ENCODE measurements around the gene PRDX2.
"Not testable (repeated sequence)": the region's sequence is repeated elsewhere in the genome, so short reads cannot be mapped to it uniquely, and the experiment has no call there.

The PRDX2 gene

DNA sequence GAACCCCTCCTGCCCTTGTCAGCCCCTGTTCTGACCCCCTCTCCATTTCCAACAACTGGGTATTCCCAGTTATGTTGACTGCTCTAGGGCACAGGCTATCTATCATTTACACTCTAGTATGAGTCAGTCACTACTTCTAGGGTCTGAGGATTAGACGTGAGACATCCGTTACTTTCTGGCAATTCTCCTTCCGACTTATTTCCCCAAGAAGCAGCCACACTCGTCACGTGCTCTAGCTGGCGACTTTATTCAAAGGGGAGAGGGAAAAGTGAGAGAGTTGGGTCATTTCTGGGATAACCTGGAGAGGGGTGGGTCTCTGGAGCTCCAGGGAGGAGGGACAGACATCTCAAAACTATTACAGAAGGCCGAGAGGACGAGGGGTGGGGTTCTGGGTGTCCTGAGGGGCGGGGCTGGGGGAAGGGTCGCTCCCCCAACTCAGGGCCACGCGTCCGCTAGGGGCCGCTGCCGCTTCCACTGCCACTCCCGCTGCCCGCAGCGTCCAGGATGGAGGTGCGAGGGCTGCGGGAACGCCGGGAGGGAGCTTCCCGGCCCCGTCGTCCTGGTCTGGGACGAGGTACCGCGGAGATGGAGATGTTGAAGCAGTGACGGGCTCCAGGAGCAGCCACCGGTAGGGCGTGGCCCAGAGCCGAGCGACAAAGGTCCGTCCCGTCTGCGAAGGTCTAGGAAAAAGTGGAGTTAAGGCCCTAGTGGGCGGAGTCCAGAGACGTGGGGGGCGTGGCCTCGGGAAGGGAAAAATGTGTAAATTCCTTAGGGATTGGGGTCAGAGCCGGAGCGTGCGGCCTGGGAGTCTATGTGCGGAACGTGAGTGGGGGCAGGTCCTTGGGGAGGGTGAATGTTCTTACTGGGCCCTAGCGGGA lies 23.9 kb upstream of the PRDX2 start:
- no peak for DNase-seq

DNA sequence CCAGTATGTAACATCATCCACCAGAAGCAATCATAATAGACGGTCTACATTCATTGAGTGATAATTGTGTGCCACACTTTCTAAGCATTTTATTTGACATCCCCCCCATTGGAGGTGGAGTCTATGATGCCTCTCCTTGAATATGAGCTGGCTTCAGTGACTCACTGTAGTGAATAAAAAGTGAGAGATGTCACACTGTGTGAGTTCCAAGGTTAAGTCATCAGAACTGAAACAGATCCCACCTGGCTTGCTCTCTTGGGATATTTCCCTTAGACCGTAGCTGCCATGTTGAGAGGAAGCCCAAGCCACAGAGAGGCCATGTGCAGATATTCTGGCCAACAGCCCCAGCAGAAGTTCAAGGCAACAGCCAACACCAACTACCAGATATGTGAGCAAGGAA lies 20.2 kb upstream of the PRDX2 start:
- no peak for DNase-seq

DNA sequence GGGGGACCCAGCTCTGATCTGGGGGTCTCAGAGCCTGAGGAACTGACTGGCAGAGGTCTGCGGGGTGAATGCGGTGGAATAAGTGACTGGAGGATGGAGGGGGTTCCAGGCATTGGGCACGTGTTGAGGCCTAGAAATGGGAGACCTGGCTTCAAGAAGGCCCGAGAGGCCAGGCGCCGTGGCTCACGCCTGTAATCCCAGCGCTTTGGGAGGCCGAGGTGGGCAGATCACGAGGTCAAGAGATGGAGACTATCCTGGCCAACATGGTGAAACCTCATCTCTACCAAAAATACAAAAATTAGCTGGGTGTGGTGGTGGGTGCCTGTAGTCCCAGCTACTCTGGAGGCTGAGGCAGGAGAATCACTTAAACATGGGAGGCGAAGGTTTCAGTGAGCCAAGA lies 16.2 kb upstream of the PRDX2 start:
- not testable (repeated sequence) for DNase-seq

DNA sequence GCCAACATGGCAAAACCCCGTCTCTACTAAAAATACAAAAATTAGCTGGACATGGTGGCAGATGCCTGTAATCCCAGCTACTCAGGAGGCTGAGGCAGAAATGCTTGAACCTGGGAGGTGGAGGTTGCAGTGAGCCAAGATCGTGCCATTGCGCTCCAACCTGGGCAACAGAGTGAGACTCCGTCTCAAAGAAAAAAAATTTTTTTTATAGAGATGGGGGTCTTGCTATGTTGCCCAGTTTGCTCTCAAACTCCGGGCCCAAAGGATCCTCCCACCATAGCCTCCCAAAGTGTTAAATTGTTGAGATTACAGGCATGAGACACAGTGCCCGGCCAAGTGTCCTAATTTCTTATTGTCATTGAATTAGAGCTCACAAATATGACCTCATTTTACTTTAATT lies 15.6 kb upstream of the PRDX2 start:
- DNase-seq: not testable (repeated sequence)

DNA sequence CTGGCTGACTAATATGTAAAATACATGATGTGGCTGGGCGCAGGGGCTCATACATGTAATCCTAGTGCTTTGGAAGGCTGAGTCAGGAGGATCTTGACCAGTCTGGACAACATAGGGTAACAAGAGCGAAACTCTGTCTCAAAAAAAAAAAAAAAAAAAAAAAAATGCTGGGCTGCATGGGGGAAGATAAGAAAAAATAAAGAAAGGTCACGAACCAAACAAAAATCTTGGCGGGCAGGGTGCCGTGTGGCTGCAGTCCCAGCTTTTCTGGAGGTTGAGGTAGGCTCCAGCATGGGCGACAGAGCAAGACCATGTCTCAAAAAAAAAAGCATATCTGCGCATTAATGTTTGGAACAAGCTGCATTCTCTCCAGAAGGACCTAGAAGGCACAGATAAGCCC lies 13.5 kb upstream of the PRDX2 start:
- no peak for DNase-seq

DNA sequence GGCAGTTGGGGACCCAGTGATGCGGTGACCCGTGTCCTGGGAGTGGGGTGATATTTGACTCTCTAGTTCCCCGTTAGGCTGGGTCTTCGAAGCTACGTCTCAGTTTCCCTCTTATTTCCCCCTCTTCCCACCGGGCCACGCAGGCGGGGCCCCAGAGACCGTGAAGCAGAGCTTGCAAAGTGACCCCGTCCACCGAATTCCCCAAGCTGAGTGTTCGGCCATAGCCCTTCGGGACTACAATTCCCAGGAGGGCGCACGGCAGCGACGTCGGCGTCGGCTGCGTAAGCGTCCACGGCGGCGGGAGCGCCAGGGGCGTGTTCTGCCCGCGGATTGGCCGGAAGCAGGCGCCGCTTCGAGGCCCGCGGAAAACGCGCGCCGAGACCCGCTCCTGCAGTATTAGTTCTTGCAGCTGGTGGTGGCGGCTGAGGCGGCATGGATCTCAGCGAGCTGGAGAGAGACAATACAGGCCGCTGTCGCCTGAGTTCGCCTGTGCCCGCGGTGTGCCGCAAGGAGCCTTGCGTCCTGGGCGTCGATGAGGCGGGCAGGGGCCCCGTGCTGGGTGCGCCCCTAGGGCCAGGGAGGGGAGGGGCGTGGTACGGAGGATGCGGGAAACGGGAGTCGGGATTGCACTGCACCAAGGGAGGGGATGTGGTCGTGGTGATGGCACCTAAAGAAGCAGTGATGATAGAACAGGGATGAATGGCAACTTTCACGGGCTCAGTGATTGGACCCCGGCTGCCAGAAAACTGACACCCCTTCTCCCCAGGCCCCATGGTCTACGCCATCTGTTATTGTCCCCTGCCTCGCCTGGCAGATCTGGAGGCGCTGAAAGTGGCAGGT lies 4.9 kb upstream of the PRDX2 start, which contains the start of gene RNASEH2A:
TSS of gene RNASEH2A (plus strand) at position 343 of the 840 bp plus-strand sequence. CDS start at position 433, 90 bp downstream.
- DNase-seq: peak; percentile 67

DNA sequence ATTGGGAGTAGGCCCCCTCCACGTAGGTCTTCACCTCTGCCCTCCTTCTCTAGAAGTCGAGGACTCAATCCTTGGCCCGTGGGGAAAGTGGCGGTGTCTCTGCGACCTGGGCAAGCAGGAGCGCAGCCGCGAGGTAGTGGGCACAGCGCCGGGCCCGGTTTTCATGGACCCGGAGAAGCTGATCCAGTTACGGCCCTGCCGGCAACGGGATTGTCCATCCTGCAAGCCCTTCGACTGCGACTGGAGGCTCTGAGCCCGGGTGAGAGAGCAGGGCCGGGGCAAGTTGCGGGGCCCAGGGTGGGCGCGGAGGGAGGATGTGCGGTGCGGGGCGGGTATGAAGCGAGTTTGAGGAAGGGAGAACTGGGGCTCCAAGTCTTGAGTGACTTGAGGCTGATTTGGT lies 2.5 kb upstream of the PRDX2 start:
- DNase-seq: no peak

DNA sequence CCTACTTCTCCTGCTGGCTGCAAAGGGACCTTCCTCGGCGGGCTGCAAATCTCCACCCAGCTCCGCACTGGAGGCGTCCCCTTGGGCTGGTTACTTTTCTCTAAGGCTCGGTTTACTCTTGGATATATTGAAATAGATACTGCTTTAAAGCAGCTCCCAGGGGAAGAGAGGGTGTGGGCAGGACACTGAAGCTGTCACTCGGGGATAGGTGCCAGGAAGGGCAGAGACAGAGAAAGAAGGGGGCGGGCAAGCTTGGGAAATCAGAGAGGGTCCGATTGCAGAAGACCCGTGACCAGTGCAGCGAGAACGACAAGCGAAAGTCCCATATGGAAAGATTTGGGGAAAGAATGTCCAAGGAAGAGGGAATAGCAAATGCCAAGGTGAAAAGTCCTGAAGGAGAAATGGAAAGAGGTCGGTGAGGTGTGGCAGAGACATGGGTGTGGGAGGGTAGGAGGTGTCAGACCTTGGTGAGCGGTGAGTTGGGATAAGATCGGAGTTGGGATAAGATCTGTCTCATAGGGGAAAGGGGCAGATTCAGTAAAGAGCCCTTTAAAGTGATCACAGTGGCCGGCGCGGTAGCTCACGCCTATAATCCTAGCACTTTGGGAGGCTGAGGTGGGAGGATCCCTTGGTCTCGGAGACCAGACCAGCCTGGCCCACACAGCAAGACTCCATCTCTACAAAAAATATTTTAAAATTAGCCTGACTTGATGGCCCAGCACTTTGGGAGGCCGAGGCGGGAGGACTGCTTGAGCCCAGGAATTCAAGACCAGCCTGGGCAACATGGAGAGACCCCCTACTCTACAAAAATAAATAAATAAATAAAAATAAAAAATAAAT lies 887 bp upstream of the PRDX2 start:
- no peak for DNase-seq

DNA sequence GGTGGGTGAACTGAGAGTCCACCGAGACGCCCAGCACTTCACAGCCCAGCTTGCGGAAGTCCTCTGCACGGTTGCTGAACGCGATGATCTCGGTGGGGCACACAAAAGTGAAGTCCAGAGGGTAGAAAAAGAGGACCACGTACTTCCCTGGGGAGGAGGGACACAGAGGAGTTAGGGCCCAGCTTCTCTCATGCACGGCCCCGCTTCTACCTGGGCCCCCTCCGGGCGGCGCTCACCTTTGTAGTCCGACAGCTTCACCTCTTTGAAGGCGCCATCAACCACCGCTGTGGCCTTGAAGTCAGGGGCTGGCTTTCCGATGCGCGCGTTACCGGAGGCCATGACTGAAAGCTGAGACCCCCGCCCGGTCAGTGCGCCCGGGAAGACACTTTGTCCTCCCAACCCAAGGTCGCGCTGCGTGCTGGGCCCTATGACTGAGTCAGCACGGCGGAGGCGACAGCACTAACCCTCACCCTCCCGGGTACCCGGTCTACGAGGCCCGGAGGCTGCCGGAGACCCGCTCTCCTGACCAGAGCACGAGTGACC lies 606 bp downstream of the PRDX2 start:
- DNase-seq: no peak

DNA sequence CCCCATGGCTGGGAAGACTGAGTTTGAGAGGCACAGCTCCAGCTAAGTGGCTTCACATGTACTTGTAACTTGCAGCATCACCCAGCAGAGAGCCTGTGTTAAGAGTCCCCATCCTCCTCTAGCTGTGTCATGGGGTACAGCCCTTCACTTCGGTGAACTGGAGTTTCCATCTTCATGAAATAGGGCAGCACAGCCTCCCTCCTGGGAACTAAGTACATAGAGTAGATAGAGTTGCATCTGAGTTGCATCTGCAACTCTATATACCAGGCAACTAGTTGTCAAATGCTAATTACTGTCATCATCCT lies 1.2 kb downstream of the PRDX2 start:
- DNase-seq: no peak

DNA sequence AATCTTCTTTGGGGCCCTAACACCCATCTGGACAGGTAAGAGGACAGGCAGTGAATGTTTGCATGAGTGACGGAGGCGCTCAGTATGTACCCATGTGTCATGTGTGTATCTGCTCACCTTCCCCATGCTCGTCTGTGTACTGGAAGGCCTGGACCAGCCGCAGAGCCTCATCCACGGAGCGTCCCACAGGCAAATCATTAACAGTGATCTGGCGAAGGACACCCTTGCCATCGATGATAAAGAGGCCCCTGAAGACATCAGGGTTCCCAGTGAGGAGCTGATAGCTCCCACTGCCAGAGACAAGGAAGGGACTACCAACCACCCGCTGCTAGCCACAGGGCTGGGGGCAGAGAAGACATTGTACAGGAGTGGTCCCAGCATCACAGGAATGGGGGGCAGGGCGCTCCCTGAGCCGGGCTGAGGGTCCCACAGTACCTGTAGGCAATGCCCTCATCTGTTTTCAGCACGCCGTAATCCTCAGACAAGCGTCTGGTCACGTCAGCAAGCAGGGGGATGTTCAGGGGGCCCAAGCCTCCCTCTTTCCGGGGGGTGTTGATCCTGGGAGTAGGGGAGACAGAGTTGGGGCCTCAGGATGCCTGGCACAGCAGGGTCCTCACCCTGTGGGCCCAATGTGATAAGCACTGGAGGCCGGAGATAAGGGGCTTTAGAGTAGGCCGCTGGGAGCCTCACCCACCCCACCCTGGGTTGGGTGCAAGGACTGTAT lies 1.7 kb downstream of the PRDX2 start:
- DNase-seq: no peak

DNA sequence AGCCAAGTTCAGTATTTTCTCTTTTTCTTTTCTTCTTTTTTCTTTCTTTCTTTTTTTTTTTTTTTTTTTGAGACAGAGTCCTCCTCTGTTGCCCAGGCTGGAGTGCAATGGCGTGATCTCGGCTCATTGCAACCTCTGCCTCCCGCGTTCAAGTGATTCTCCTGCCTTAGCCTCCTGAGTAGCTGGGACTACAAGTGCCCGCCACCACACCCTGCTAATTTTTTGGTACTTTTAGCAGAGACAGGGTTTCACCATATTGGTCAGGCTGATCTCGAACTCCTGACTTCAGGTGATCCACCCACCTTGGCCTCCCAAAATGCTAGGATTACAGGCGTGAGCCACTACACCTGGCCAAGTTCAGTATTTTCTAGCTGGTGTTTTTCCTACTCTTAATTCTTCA lies 4.0 kb downstream of the PRDX2 start:
- DNase-seq: not testable (repeated sequence)

DNA sequence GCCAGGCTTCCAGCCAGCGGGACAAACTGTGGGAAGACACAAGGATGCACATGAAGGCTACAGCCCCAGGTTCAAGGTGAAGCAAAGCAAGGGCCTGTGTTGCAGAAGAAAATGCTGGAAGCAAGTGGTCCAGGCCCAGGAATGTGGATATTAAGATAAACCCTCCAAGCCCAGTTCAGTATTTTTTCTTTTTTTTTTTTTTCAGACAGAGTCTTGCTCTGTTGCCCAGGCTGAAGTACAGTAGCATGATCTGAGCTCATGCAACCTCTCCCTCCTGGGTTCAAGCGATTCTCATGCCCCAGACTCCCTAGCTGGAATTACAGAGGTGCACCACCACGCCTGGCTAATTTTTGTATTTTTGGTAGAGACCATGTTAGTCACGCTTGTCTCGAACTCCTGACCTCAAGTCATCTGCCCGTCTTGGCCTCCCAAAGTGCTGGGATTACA lies 4.4 kb downstream of the PRDX2 start:
- no peak for DNase-seq

DNA sequence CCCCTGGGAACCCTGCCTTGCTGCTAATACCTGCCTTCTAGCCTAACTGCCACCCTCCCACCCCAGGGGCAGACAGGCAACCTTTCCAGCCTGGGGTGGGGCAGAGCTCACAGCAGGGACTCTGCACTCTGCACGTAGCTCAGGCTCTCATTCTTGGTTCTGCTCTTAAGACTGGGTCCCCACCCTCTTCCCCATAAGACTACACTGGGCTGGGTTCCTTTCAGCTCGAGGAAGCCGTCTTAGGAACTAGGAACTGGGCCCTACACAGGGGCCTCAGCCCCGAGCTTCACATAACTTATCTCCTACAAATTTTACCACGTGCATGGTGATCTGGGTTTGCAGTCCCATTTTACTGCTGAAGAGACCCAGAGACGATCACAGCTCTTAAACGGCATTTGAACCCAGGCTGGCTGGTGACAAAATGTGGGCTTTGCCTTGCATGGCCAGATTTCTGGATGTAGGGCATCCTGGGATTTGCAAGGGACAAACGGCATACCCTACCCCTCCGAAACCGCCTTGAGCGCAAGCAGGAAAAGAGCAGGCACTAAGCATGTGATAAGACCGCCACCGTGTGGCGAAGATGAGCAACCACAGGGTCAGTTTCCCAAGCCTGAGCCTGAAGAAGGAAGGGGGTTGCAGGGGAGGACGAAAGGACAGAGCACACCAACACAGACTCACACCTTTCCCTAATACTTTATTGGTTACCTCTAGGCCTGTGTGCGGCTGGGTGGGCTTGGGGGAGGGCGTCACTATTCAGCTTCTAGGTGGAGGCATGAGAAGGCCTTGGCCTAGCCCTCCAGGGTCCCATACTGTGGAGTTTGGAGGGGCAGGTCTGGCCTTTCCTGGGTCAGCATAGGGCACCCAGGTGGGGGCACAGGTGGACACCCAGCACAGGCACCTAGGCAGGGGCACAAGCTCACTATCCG lies 5.2 kb downstream of the PRDX2 start:
- no peak for DNase-seq

DNA sequence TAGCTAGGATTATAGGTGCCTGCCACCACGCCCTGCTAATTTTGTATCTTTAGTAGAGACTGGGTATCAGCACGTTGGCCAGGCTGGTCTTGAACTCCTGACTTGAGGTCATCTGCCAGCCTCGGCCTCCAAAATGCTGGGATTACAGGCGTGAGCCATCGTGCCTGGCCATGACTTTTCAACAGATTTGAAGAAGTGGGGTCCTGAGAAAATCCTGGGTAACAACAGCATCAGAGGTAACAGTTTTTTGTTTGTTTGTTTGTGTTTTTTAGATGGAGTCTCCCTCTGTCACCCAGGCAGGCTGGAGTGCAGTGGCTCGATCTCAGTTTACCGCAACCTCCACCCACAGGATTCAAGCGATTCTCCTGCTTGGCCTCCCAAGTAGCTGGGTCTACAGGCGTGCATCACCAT lies 6.6 kb downstream of the PRDX2 start:
- no peak for DNase-seq

DNA sequence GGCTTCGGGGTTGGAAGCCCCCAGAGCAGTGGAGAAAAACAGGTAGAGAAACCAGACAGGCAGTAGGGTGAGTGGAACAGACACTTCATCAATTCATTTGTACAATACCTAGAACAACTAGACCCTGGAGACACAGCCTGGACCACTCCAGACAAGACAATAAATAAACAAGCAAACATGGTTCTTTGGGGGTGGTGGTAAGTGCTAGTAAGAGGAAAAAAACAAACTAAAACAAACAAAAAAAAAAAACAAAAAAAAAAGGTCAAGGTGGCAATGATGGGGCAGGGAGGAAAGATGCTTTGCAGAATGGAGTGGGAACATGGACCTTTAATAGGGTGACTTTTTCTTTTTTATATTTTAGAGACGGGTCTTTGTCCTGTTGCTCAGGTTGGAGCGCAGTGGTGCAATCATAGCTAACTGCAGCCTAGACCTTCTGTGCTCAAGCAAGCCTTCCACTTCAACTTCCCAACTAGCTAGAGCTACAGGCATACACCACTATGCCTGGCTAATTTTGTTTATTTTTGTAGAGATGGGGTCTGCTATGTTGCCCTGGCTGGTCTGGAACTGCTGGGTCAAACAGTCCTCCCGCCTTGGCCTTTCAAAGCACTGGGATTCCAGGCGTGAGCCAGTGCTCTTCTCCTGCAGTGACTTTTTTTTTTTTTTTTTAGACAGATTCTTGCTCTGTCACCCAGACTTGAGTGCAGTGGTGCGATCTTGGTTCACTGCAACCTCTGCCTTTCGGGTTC lies 7.2 kb downstream of the PRDX2 start:
- no peak for DNase-seq

DNA sequence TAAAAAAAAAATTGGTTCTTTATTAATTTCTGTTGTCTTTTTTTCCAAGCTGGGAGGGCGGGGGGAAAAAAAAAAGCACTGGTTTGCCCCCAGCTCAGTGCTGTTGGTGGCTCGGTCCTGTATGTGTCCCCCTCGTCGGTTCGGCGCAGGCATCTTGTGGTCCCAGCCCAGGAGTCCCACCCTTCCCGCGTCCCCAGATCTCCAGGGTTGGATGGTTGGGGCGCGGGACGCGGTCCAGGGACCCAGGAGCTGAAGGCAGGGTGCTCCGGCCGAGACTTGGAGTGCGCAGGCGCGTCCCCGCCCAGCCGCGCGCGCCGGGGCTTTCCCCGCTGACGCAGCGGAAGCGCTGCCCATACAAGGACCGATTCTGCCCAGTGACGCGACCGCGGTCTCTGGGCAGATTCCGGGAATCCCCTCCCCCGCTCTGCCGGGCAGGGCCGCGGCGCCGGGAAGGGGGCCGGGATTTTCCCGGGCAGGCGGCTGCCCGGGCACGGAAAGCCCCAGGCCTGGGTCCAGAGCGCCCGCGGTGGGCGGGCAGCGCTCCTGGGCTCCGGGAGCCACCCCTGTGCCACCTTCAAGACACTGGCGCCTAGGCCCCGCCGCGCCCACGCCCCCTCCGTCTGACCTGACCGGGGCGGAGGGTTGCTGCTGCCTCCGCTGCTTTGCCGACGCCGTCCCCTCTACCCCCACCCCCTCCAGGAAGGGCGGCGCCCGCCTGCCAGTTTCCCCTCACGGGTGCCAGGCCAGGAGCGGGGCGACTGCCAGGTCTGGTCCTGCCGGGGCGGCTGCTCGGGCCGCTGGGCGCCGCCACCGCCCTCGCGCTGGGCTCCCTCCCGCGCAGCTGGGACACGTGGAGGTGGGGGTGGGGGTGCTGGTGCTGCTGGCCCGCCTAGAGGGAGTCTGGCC lies 8.1 kb downstream of the PRDX2 start:
- DNase-seq: peak; percentile 81

DNA sequence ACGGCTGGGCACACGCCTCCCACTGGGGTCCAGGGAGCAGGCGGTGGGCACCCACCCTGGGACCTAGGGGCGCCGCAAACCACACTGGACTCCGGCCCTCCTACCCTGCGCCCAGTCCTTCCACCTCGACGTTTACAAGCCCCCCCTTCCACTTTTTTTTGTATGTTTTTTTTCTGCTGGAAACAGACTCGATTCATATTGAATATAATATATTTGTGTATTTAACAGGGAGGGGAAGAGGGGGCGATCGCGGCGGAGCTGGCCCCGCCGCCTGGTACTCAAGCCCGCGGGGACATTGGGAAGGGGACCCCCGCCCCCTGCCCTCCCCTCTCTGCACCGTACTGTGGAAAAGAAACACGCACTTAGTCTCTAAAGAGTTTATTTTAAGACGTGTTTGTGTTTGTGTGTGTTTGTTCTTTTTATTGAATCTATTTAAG lies 8.7 kb downstream of the PRDX2 start:
- no peak for DNase-seq

Data from GOT3 (cell line).